IPS DF 6.9 (cell line): Measurements from ENCODE around the gene POLR1A.
A peak's percentile ranks its signal among the peaks of the same experiment; 100 is the strongest.

Experiments
- DNase-seq: peaks from one replicate; pipeline ENCODE4 v3.0.0-alpha.2; 2013; ENCODE audit warnings: low read depth, low spot score
- H3K27ac ChIP-seq: one replicate; pipeline ENCODE4 v1.5.1; 2013; ENCODE audit warnings: low read length, control low read depth
- H3K27me3 ChIP-seq: 2 replicates; pipeline ENCODE4 v1.6.1; 2013; ENCODE audit warnings: mild to moderate bottlenecking, low read length; ENCODE audit not compliant: control insufficient read depth, insufficient read depth
- H3K36me3 ChIP-seq: 2 replicates; pipeline ENCODE4 v1.6.1; 2013; ENCODE audit warnings: low read length; ENCODE audit not compliant: control insufficient read depth, insufficient read depth
- H3K4me1 ChIP-seq: 2 replicates; pipeline ENCODE4 v1.6.1; 2013; ENCODE audit warnings: low read length; ENCODE audit not compliant: control insufficient read depth, insufficient read depth
- H3K4me3 ChIP-seq: 2 replicates; pipeline ENCODE4 v1.5.1; 2013; ENCODE audit warnings: mild to moderate bottlenecking, low read length
- H3K9me3 ChIP-seq: 2 replicates; pipeline ENCODE4 v1.6.1; 2013; ENCODE audit warnings: low read length, inconsistent platforms; ENCODE audit not compliant: control insufficient read depth, insufficient read depth
- WGBS: extraction: QIAGEN DNeasy Blood & Tissue Kit; methylation state at CpG from one replicate; pipeline ENCODE4 v1.1.7; 2013; ENCODE audit warnings: mixed read lengths, missing lambda C conversion rate; ENCODE audit not compliant: insufficient read length, insufficient coverage; 5-methylcytosine and 5-hydroxymethylcytosine counted together

The POLR1A gene

GRCh38 chr2:86105252-86105968 lies at the start of gene POLR1A:
TSS of gene POLR1A (minus strand) at chr2:86105886. CDS start at chr2:86105776, 110 bp downstream.
- no CpG with 5 or more reads among the region's 38 CpGs for WGBS
- Histone ChIP-seq H3K27ac (no peak within 1 kb of the TSS), H3K36me3 (no peaks in the 10 kb centered on the region; the same call in 1 of the 2 replicates), H3K27me3 (no peaks in the 10 kb centered on the region), H3K9me3 (no peaks in the 10 kb centered on the region), H3K4me1 (no peaks in the 10 kb centered on the region), H3K4me3 (peak within 1 kb of the TSS; percentile 94; the same call in 1 of the 2 replicates)
- DNase-seq = peak; percentile 89

GRCh38 chr2:86150502-86150901 lies 44.8 kb upstream of the POLR1A start:
- H3K27ac ChIP-seq = no peak overlapping the region
- peaks cover 8% of the 10 kb centered on the region; the same call in 1 of the 2 replicates for H3K36me3 ChIP-seq
- DNase-seq = no peak
- H3K27me3 ChIP-seq = no peaks in the 10 kb centered on the region
- no CpG with 5 or more reads among the region's 2 CpGs for WGBS
- H3K4me3 ChIP-seq = no peak overlapping the region
- no peaks in the 10 kb centered on the region for H3K9me3 ChIP-seq
- H3K4me1 ChIP-seq = no peaks in the 10 kb centered on the region

DNA sequence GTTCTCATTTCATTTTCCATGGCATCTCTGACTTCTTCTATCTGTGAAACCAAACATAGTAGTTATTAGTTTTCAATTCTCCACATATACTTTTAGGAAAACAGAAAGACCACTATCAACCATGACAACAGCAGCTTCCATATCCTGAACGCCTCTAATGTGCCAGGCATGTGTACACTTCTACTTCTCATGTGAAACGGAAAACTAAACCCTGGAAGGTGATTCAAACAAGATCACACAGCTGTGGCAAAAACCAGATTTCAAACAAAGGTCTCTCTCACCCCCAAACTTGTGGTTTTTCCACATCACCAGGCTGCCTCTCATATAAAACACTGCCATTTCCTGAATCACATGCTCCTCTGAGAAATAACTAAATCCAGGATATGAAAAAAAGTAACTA lies 42.1 kb upstream of the POLR1A start:
- H3K27ac ChIP-seq = no peak overlapping the region
- no peaks in the 10 kb centered on the region for H3K27me3 ChIP-seq
- H3K4me1 ChIP-seq = no peaks in the 10 kb centered on the region
- H3K36me3 ChIP-seq = peaks cover 13% of the 10 kb centered on the region; the same call in 1 of the 2 replicates
- H3K4me3 ChIP-seq = no peak overlapping the region
- H3K9me3 ChIP-seq = no peaks in the 10 kb centered on the region
- no CpG with 5 or more reads among the region's 2 CpGs for WGBS
- no peak for DNase-seq

GRCh38 chr2:86143926-86144685 lies 38.4 kb upstream of the POLR1A start:
- Histone ChIP-seq H3K27ac (no peak overlapping the region), H3K4me1 (no peaks in the 10 kb centered on the region), H3K27me3 (no peaks in the 10 kb centered on the region), H3K9me3 (no peaks in the 10 kb centered on the region), H3K4me3 (no peak overlapping the region), H3K36me3 (peaks cover 10% of the 10 kb centered on the region; the same call in 1 of the 2 replicates)
- WGBS = no CpG with 5 or more reads among the region's 14 CpGs
- no peak for DNase-seq

GRCh38 chr2:86143307-86143706 lies 37.6 kb upstream of the POLR1A start:
- no peaks in the 10 kb centered on the region for H3K9me3 ChIP-seq
- DNase-seq = no peak
- no CpG with 5 or more reads among the region's 6 CpGs for WGBS

DNA sequence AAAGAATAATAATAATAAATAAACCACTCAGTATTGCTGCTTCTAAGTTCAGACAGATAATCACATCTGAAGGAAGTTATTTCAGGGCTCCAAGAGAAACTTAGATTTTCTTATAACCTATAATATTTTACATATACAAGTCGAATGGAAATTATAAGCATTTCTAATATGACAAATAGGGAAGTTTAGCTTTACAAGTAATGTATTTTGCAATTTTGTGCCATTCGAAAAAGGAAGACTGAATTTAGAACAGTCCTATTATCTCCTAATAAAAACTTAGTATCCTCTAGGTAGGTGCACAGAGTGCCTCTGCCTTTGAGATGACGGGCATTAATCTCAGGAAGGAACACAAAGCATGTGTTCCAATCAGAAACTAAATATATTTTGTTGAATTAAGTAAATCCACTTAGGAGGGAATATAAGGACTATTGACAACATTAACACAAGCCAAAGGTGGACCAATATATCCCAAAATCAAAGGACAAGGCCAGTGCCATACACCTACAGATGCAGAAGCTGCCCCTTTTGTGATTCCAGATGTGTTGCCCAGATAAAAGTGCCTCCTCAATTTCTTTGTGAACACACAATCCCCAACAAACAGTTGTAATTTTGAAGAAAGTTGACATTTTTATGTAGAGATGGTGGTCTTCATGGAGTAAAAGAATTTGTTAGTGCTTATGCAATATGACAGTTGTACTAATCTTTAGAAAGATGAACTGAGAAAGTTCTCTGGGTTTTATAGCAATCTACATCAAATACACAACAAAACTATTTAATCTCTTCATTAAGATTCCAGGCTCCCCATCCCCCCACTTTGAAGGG lies 37.0 kb upstream of the POLR1A start:
- no CpG with 5 or more reads among the region's 3 CpGs for WGBS
- Histone ChIP-seq H3K4me3 (no peak overlapping the region), H3K27me3 (no peaks in the 10 kb centered on the region), H3K36me3 (peaks cover 14% of the 10 kb centered on the region; the same call in 1 of the 2 replicates), H3K27ac (no peak overlapping the region), H3K9me3 (no peaks in the 10 kb centered on the region), H3K4me1 (no peaks in the 10 kb centered on the region)
- DNase-seq = no peak

More at GRCh38 chr2:86143307-86143706, 37.6 kb upstream of the POLR1A start:
- Histone ChIP-seq H3K36me3 (peaks cover 12% of the 10 kb centered on the region; the same call in 1 of the 2 replicates), H3K27me3 (no peaks in the 10 kb centered on the region), H3K4me3 (no peak overlapping the region), H3K4me1 (no peaks in the 10 kb centered on the region), H3K27ac (no peak overlapping the region)

- WGBS = no CpG with 5 or more reads among the region's 4 CpGs
- no peaks in the 10 kb centered on the region for H3K9me3 ChIP-seq
- H3K4me3 ChIP-seq = no peak overlapping the region
- DNase-seq = no peak
- peaks cover 20% of the 10 kb centered on the region for H3K36me3 ChIP-seq
- H3K27ac ChIP-seq = no peak overlapping the region
- no peaks in the 10 kb centered on the region for H3K27me3 ChIP-seq
- no peaks in the 10 kb centered on the region for H3K4me1 ChIP-seq
These were observed 35.3 kb upstream of the POLR1A start for GRCh38 chr2:86140969-86141392.

GRCh38 chr2:86139981-86140380 lies 34.3 kb upstream of the POLR1A start:
- peaks cover 29% of the 10 kb centered on the region for H3K36me3 ChIP-seq
- H3K27me3 ChIP-seq = no peaks in the 10 kb centered on the region
- no CpG with 5 or more reads among the region's 4 CpGs for WGBS
- H3K4me1 ChIP-seq = no peaks in the 10 kb centered on the region
- DNase-seq = no peak
- H3K9me3 ChIP-seq = no peaks in the 10 kb centered on the region
- H3K4me3 ChIP-seq = no peak overlapping the region
- no peak overlapping the region for H3K27ac ChIP-seq

GRCh38 chr2:86138736-86139625 lies 33.3 kb upstream of the POLR1A start:
- no peaks in the 10 kb centered on the region for H3K9me3 ChIP-seq
- no peak overlapping the region for H3K27ac ChIP-seq
- no CpG with 5 or more reads among the region's 7 CpGs for WGBS
- H3K27me3 ChIP-seq = no peaks in the 10 kb centered on the region
- H3K4me1 ChIP-seq = no peaks in the 10 kb centered on the region
- no peak overlapping the region for H3K4me3 ChIP-seq
- no peak for DNase-seq
- H3K36me3 ChIP-seq = peaks cover 33% of the 10 kb centered on the region
